ENCODE data around the gene SLC4A3. TPM values are rescaled to one million over a fixed set of nuclear protein-coding genes. Genes with fewer than 3 reads are reported as not detected.

Gene SLC4A3
- total RNA-seq, 1 experiment from 2014 or later, result 23.0 TPM

DNA sequence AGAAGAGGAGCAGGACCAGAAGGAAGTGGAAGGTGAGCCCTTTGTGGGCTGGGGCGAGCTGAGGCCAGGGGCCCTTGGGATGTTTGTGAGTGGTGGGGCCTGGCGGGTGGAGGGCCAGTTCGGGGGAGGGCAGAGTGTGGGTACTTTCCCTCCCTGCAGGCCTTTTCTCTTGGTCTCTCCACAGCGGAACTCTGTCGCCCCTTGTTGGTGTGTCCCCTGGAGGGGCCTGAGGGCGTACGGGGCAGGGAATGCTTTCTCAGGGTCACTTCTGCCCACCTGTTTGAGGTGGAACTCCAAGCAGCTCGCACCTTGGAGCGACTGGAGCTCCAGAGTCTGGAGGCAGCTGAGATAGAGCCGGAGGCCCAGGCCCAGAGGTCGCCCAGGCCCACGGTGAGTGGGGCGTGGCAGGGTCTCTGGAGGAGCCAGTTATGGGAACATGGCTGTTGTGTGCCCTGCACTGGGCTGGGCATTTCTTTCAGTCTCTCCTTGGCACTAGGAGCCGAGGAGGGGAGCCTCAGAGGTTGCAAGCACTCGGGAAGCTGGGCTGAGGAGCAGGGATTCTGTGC, 18.9 kb upstream of the SLC4A3 start:
- TF ChIP-seq, protein P1, sequence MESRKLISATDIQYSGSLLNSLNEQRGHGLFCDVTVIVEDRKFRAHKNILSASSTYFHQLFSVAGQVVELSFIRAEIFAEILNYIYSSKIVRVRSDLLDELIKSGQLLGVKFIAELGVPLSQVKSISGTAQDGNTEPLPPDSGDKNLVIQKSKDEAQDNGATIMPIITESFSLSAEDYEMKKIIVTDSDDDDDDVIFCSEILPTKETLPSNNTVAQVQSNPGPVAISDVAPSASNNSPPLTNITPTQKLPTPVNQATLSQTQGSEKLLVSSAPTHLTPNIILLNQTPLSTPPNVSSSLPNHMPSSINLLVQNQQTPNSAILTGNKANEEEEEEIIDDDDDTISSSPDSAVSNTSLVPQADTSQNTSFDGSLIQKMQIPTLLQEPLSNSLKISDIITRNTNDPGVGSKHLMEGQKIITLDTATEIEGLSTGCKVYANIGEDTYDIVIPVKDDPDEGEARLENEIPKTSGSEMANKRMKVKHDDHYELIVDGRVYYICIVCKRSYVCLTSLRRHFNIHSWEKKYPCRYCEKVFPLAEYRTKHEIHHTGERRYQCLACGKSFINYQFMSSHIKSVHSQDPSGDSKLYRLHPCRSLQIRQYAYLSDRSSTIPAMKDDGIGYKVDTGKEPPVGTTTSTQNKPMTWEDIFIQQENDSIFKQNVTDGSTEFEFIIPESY (IDR thresholded peaks at IDR 0.05; ENCODE audit: extremely low read depth, insufficient replicate concordance, low read length), result no peak
- TF ChIP-seq TCF7L2 (IDR thresholded peaks at IDR 0.05; ENCODE audit: borderline replicate concordance, extremely low read depth, insufficient read depth, insufficient read length) (no peak), EGR1 (IDR thresholded peaks at IDR 0.05; ENCODE audit: low read depth) (no peak), ZFX (IDR thresholded peaks at IDR 0.05) (no peak)

DNA sequence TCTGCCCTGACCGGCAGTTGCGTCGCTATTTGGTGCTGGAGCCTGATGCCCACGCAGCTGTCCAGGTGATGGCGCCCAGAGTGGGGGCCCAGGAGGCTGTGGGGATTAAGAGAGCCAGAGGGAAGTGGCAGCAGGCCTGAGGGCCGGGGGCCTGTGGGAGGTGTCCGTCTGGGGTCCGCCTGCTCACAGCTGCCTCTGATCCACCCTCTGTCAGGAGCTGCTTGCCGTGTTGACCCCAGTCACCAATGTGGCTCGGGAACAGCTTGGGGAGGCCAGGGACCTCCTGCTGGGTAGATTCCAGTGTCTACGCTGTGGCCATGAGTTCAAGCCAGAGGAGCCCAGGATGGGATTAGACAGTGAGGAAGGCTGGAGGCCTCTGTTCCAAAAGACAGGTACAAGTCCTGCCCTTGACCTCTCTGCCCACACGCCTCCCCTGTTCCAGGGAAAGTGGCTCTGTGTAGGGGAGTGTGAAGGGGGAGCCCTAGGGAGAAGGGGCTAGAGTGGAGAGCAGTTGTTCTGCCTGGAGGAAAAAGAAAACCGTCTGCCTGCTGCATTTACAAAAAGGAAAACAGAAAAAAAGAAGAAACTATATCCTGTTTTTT, 18.2 kb upstream of the SLC4A3 start:
- ChIA-PET RAD21 (ENCODE audit: low non-redundant PET in 1 of 2, low total read pairs in 2 of 2, uncharacterized antibody in 2 of 2, unreplicated experiment in 2 of 2) (no interaction called here), CTCF (no interaction called here), POLR2A (no interaction called here)
- no peaks in the 10 kb centered on the region for H4K20me1 ChIP-seq (ENCODE audit: insufficient read depth)
- BruUV-seq (replicated peaks), result no TSS peak
- H3K27me3 ChIP-seq (ENCODE audit: insufficient read depth, low read length), result no peaks in the 10 kb centered on the region
- peaks cover 0 to 3% of the 10 kb centered on the region in 2 experiments; a peak in 2 of 4 replicates for H3K36me3 ChIP-seq (ENCODE audit: control insufficient read depth in 1 of 2, insufficient read depth in 2 of 2, low read length in 2 of 2)
- H3K79me2 ChIP-seq (ENCODE audit: insufficient read depth, low read length), result no peaks in the 10 kb centered on the region
- intact Hi-C loops (cut with micrococcal nuclease), result no loop called here
- no peak overlapping the region for H3K4me2 ChIP-seq (ENCODE audit: low read length)
- H3K4me3 ChIP-seq (replicated peaks in 1 of 2; ENCODE audit: low read depth in 1 of 2, low read length in 2 of 2), result no peak overlapping the region
- no peak for DNase-seq (ENCODE audit: low read depth, low spot score)
- no peak overlapping the region for H3K9ac ChIP-seq (ENCODE audit: low read length)
- H2AFZ ChIP-seq (ENCODE audit: low read depth, low read length, poor library complexity, severe bottlenecking), result no peak overlapping the region
- no peaks in the 10 kb centered on the region; a peak in 1 of 4 replicates for H3K4me1 ChIP-seq (ENCODE audit: control insufficient read depth in 1 of 2, insufficient read depth in 2 of 2, low read length in 2 of 2)
- no peaks in the 10 kb centered on the region for H3K9me2 ChIP-seq (ENCODE audit: insufficient read depth)
- H3K27ac ChIP-seq (ENCODE audit: low read depth, low read length), result no peak overlapping the region
- no peak for ATAC-seq
- H3K9me3 ChIP-seq (ENCODE audit: control insufficient read depth in 1 of 2, insufficient read depth in 1 of 2, low read depth in 1 of 2, low read length in 2 of 2), result no peaks in the 10 kb centered on the region
- TF ChIP-seq, protein P1 (IDR thresholded peaks at IDR 0.05; ENCODE audit: extremely low read depth, insufficient replicate concordance, low read length), result no peak
- TF ChIP-seq ZFX (IDR thresholded peaks at IDR 0.05) (no peak), SRF (IDR thresholded peaks at IDR 0.05; ENCODE audit: low read depth) (no peak), SP1 (IDR thresholded peaks at IDR 0.05; ENCODE audit: low read depth) (no peak), YY1 (IDR thresholded peaks at IDR 0.05; ENCODE audit: extremely low read depth, insufficient replicate concordance, low read depth, low read length) (no peak), EZH2phosphoT487 (IDR thresholded peaks at IDR 0.05; ENCODE audit: borderline replicate concordance) (no peak), ELF1 (IDR thresholded peaks at IDR 0.05; ENCODE audit: borderline replicate concordance, low read depth) (no peak), RAD21 (IDR thresholded peaks at IDR 0.05; ENCODE audit: low read depth) (no peak), ZNF274 (IDR thresholded peaks at IDR 0.05; ENCODE audit: low read depth, low read length) (no peak), CEBPB (IDR thresholded peaks at IDR 0.05; ENCODE audit: low read depth) (no peak), EGR1 (IDR thresholded peaks at IDR 0.05; ENCODE audit: low read depth) (no peak), POLR2A (IDR thresholded peaks at IDR 0.05; ENCODE audit: borderline replicate concordance, extremely low read depth, insufficient read depth, insufficient read length) (no peak), EZH2 (IDR thresholded peaks at IDR 0.05) (no peak), FOSL1 (IDR thresholded peaks at IDR 0.05; ENCODE audit: low read depth) (no peak)
- TF ChIP-seq, protein P2, sequence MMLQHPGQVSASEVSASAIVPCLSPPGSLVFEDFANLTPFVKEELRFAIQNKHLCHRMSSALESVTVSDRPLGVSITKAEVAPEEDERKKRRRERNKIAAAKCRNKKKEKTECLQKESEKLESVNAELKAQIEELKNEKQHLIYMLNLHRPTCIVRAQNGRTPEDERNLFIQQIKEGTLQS (IDR thresholded peaks at IDR 0.05), result no peak

More for the DNA sequence above, 18.9 kb upstream of the SLC4A3 start:
- Histone ChIP-seq H3K4me2 (ENCODE audit: low read length) (no peak overlapping the region), H3K4me3 (replicated peaks in 1 of 2; ENCODE audit: low read depth in 1 of 2, low read length in 2 of 2) (no peak overlapping the region), H3K27me3 (ENCODE audit: insufficient read depth, low read length) (no peaks in the 10 kb centered on the region), H2AFZ (ENCODE audit: low read depth, low read length, poor library complexity, severe bottlenecking) (no peak overlapping the region), H3K9ac (ENCODE audit: low read length) (no peak overlapping the region), H3K27ac (ENCODE audit: low read depth, low read length) (no peak overlapping the region), H3K9me3 (ENCODE audit: control insufficient read depth in 1 of 2, insufficient read depth in 1 of 2, low read depth in 1 of 2, low read length in 2 of 2) (no peaks in the 10 kb centered on the region), H3K9me2 (ENCODE audit: insufficient read depth) (no peaks in the 10 kb centered on the region), H3K4me1 (ENCODE audit: control insufficient read depth in 1 of 2, insufficient read depth in 2 of 2, low read length in 2 of 2) (no peaks in the 10 kb centered on the region), H4K20me1 (ENCODE audit: insufficient read depth) (no peaks in the 10 kb centered on the region), H3K79me2 (ENCODE audit: insufficient read depth, low read length) (no peaks in the 10 kb centered on the region), H3K36me3 (ENCODE audit: control insufficient read depth in 1 of 2, insufficient read depth in 2 of 2, low read length in 2 of 2) (peaks cover 3 to 4% of the 10 kb centered on the region in 2 experiments; a peak in 3 of 4 replicates)
- no TSS peak for BruUV-seq (replicated peaks)
- DNase-seq (ENCODE audit: low read depth, low spot score) (no peak), ATAC-seq (no peak)
- ChIA-PET POLR2A (no interaction called here), RAD21 (ENCODE audit: low non-redundant PET in 1 of 2, low total read pairs in 2 of 2, uncharacterized antibody in 2 of 2, unreplicated experiment in 2 of 2) (no interaction called here), CTCF (interaction anchor here (1.3 kb wide), 1 partner anchor 48 kb away, joined by 3 read pairs; no protein-coding TSS in a partner anchor)
- intact Hi-C loops (cut with micrococcal nuclease), result no loop called here

All from HCT116 (cell line).